ENCODE measurements around the gene BBS4.
"Not testable (repeated sequence)": the region's sequence is repeated elsewhere in the genome, so short reads cannot be mapped to it uniquely, and the experiment has no call there.

The BBS4 gene

GRCh38 chr15:72685925-72686794 lies at the start of gene BBS4, which contains the start of gene HIGD2B:
Gene BBS4 (plus strand): TSS chr15:72686207. CDS start chr15:72686228, 21 bp downstream.
Gene HIGD2B (minus strand): TSS chr15:72686182. CDS start chr15:72676374, 9,808 bp downstream.
- peak within 1 kb of the TSS; percentile 100 for H2AFZ ChIP-seq (ENCODE audit: low read length, unreplicated experiment)
- H3K4me1 ChIP-seq (ENCODE audit: control insufficient read depth, insufficient read depth, low read length, unreplicated experiment) = peaks cover 5% of the 10 kb centered on the region
- no peaks in the 10 kb centered on the region for H3K36me3 ChIP-seq (ENCODE audit: insufficient read depth, low read length)
- H3K27ac ChIP-seq (ENCODE audit: low read depth, low read length) = peak within 1 kb of the TSS; percentile 76
- H3K4me3 ChIP-seq (ENCODE audit: low read depth, low read length) = peak within 1 kb of the TSS; percentile 95
- H3K27me3 ChIP-seq (ENCODE audit: insufficient read depth, low read length) = no peaks in the 10 kb centered on the region
- H3K79me2 ChIP-seq (ENCODE audit: control insufficient read depth, insufficient read depth, low read length, unreplicated experiment) = no peaks in the 10 kb centered on the region

- not testable (repeated sequence) for H3K79me2 ChIP-seq (ENCODE audit: control insufficient read depth, insufficient read depth, low read length, unreplicated experiment); H3K36me3 ChIP-seq (ENCODE audit: insufficient read depth, low read length); H2AFZ ChIP-seq (ENCODE audit: low read length, unreplicated experiment); H3K27ac ChIP-seq (ENCODE audit: low read depth, low read length); H3K4me1 ChIP-seq (ENCODE audit: control insufficient read depth, insufficient read depth, low read length, unreplicated experiment); H3K27me3 ChIP-seq (ENCODE audit: insufficient read depth, low read length)
- H3K4me3 ChIP-seq (ENCODE audit: low read depth, low read length) = 0 out of 2 replicates have a peak overlapping the region, but pooled peaks have one; percentile 54
These were observed 49.3 kb upstream of the BBS4 start for GRCh38 chr15:72636519-72637282.

- H3K4me1 ChIP-seq (ENCODE audit: control insufficient read depth, insufficient read depth, low read length, unreplicated experiment); H2AFZ ChIP-seq (ENCODE audit: low read length, unreplicated experiment); H3K79me2 ChIP-seq (ENCODE audit: control insufficient read depth, insufficient read depth, low read length, unreplicated experiment); H3K4me3 ChIP-seq (ENCODE audit: low read depth, low read length); H3K36me3 ChIP-seq (ENCODE audit: insufficient read depth, low read length); H3K27ac ChIP-seq (ENCODE audit: low read depth, low read length); H3K27me3 ChIP-seq (ENCODE audit: insufficient read depth, low read length): not testable (repeated sequence)
These were observed 46.1 kb upstream of the BBS4 start for GRCh38 chr15:72639759-72640483.

- not testable (repeated sequence) for H3K27ac ChIP-seq (ENCODE audit: low read depth, low read length); H3K27me3 ChIP-seq (ENCODE audit: insufficient read depth, low read length); H3K4me1 ChIP-seq (ENCODE audit: control insufficient read depth, insufficient read depth, low read length, unreplicated experiment); H2AFZ ChIP-seq (ENCODE audit: low read length, unreplicated experiment); H3K36me3 ChIP-seq (ENCODE audit: insufficient read depth, low read length); H3K4me3 ChIP-seq (ENCODE audit: low read depth, low read length); H3K79me2 ChIP-seq (ENCODE audit: control insufficient read depth, insufficient read depth, low read length, unreplicated experiment)
These were observed 43.7 kb upstream of the BBS4 start for GRCh38 chr15:72642271-72642670.

- H3K4me3 ChIP-seq (ENCODE audit: low read depth, low read length); H3K36me3 ChIP-seq (ENCODE audit: insufficient read depth, low read length); H3K4me1 ChIP-seq (ENCODE audit: control insufficient read depth, insufficient read depth, low read length, unreplicated experiment); H3K27me3 ChIP-seq (ENCODE audit: insufficient read depth, low read length); H3K79me2 ChIP-seq (ENCODE audit: control insufficient read depth, insufficient read depth, low read length, unreplicated experiment); H3K27ac ChIP-seq (ENCODE audit: low read depth, low read length); H2AFZ ChIP-seq (ENCODE audit: low read length, unreplicated experiment): not testable (repeated sequence)
These were observed 37.3 kb upstream of the BBS4 start for GRCh38 chr15:72648631-72649253.

GRCh38 chr15:72654397-72654796 lies 31.6 kb upstream of the BBS4 start, which contains the start of gene GOLGA6B:
Gene GOLGA6B (plus strand): TSS chr15:72654697. CDS start chr15:72654738, 41 bp downstream.
- not testable (repeated sequence) for H3K36me3 ChIP-seq (ENCODE audit: insufficient read depth, low read length)

GRCh38 chr15:72656014-72656413 lies 30.0 kb upstream of the BBS4 start:
- not testable (repeated sequence) for H3K36me3 ChIP-seq (ENCODE audit: insufficient read depth, low read length); H2AFZ ChIP-seq (ENCODE audit: low read length, unreplicated experiment); H3K27ac ChIP-seq (ENCODE audit: low read depth, low read length); H3K27me3 ChIP-seq (ENCODE audit: insufficient read depth, low read length); H3K79me2 ChIP-seq (ENCODE audit: control insufficient read depth, insufficient read depth, low read length, unreplicated experiment); H3K4me3 ChIP-seq (ENCODE audit: low read depth, low read length); H3K4me1 ChIP-seq (ENCODE audit: control insufficient read depth, insufficient read depth, low read length, unreplicated experiment)

More at GRCh38 chr15:72654397-72654796, 31.6 kb upstream of the BBS4 start, which contains the start of gene GOLGA6B:
- not testable (repeated sequence) for H3K27ac ChIP-seq (ENCODE audit: low read depth, low read length); H3K27me3 ChIP-seq (ENCODE audit: insufficient read depth, low read length); H3K4me3 ChIP-seq (ENCODE audit: low read depth, low read length); H3K79me2 ChIP-seq (ENCODE audit: control insufficient read depth, insufficient read depth, low read length, unreplicated experiment); H3K4me1 ChIP-seq (ENCODE audit: control insufficient read depth, insufficient read depth, low read length, unreplicated experiment); H2AFZ ChIP-seq (ENCODE audit: low read length, unreplicated experiment)

GRCh38 chr15:72661081-72661480 lies 24.9 kb upstream of the BBS4 start:
- not testable (repeated sequence) for H3K79me2 ChIP-seq (ENCODE audit: control insufficient read depth, insufficient read depth, low read length, unreplicated experiment); H3K4me3 ChIP-seq (ENCODE audit: low read depth, low read length); H3K27ac ChIP-seq (ENCODE audit: low read depth, low read length); H3K36me3 ChIP-seq (ENCODE audit: insufficient read depth, low read length); H3K4me1 ChIP-seq (ENCODE audit: control insufficient read depth, insufficient read depth, low read length, unreplicated experiment); H2AFZ ChIP-seq (ENCODE audit: low read length, unreplicated experiment); H3K27me3 ChIP-seq (ENCODE audit: insufficient read depth, low read length)

GRCh38 chr15:72663931-72664330 lies 22.1 kb upstream of the BBS4 start:
- not testable (repeated sequence) for H3K36me3 ChIP-seq (ENCODE audit: insufficient read depth, low read length); H3K27ac ChIP-seq (ENCODE audit: low read depth, low read length); H3K4me1 ChIP-seq (ENCODE audit: control insufficient read depth, insufficient read depth, low read length, unreplicated experiment); H3K27me3 ChIP-seq (ENCODE audit: insufficient read depth, low read length); H2AFZ ChIP-seq (ENCODE audit: low read length, unreplicated experiment); H3K79me2 ChIP-seq (ENCODE audit: control insufficient read depth, insufficient read depth, low read length, unreplicated experiment); H3K4me3 ChIP-seq (ENCODE audit: low read depth, low read length)

- H3K4me3 ChIP-seq (ENCODE audit: low read depth, low read length); H3K27me3 ChIP-seq (ENCODE audit: insufficient read depth, low read length); H3K4me1 ChIP-seq (ENCODE audit: control insufficient read depth, insufficient read depth, low read length, unreplicated experiment); H2AFZ ChIP-seq (ENCODE audit: low read length, unreplicated experiment); H3K79me2 ChIP-seq (ENCODE audit: control insufficient read depth, insufficient read depth, low read length, unreplicated experiment); H3K27ac ChIP-seq (ENCODE audit: low read depth, low read length); H3K36me3 ChIP-seq (ENCODE audit: insufficient read depth, low read length): not testable (repeated sequence)
These were observed 20.3 kb upstream of the BBS4 start for GRCh38 chr15:72665706-72666105.

All from ACC112 (cell line).